NCI-H774 (cell line): ENCODE results near the gene EFCAB12.
"Not testable (repeated sequence)": the region's sequence is repeated elsewhere in the genome, so short reads cannot be mapped to it uniquely, and the experiment has no call there.

ENCODE experiments used
- DNase-seq: peaks from one replicate; lab custom pipeline; 2025; lab: John Stamatoyannopoulos, UW

The EFCAB12 gene

DNA sequence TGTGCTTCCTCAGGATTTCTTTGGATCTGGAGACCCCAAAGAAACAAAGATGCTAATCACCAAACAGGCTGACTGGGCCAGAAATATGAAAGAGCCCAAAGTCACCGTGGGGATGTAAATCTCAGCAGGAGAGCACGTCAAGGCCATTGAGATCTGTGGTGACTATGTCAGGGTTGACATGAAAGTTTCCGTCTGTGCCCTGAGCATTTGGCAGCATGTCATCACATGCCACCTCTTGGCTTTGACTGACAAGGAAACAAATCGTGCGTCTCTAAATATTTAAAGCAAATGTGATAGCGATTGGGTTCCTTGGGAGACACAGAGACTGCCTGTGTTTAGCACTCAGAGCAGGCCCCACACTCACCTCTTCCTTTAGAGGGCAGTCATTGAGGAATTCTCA, 35.2 kb downstream of the EFCAB12 start:
- no peak for DNase-seq

DNA sequence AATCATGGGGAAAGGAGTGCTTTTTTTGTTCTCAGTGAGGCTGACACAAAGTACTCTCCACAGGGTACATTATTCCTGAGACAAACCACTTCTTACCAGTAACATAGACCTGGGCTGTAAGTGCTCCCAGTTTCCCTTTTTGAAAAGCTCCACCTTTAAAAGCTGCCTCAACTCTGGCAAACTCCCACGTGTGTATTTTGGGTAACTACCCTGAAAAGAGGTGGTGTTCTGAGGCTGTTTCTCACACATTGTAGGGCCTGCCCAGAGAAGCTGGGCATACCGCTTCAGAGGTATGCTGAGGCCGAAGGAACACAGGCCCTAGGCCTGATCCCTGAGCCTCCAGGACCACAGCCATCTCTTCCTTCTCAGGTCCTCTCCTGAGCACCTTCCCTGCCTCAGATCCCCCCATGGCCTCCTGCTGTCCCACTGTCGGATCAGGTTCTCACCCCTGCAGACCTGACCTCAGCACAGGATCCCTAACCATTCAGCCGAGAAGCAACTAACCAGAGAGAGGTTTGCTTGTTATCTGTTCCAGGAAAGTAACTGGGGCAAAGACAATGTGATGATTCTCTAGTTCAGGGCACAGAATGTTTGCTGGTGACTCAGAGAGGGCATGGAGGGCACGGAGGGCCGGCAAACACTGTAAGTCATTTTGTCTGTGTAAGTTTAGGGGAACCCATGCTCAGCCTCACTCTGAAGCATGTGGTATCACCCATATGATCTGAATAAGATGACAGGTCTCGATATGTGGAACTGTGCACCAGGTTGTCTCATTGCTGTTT, 36.1 kb downstream of the EFCAB12 start:
- not testable (repeated sequence) for DNase-seq

DNA sequence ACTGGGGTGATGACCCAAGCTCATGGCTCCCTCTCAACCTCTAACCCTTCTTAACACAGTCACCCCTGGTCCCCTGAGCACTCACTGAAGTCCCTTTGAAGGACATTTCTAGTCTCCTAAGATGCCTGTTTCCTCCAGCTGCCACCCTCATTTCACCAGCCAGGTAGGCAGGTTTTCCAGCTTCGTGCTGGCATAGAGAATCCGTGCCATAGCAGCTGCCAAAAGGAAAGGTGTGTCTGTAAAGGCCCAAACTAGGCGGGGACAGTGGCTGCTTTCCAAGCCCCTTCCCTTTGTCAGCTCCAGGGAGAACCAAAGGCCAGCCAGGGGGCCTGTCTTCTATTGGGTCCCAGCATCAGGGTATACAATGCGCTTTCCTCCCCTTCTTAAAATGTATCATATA, 36.9 kb downstream of the EFCAB12 start:
- not testable (repeated sequence) for DNase-seq

DNA sequence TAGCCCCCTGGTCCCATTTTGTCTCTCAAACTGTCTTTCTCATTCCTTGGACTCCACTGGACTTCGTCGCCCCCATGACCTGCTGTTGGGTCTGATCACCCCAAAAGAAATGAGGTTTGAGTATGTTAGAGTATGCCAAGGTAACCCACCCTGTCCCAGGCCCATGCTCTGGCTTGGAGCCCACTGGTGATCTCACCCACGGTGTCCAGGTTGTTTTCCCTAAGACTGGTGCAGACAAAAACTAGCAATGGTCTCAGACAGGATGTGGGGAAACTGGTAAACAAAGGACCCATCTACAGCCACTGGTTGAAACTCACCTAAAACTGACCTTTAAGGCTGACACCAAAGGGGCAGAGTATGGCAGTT, 38.9 kb downstream of the EFCAB12 start:
- no peak for DNase-seq

DNA sequence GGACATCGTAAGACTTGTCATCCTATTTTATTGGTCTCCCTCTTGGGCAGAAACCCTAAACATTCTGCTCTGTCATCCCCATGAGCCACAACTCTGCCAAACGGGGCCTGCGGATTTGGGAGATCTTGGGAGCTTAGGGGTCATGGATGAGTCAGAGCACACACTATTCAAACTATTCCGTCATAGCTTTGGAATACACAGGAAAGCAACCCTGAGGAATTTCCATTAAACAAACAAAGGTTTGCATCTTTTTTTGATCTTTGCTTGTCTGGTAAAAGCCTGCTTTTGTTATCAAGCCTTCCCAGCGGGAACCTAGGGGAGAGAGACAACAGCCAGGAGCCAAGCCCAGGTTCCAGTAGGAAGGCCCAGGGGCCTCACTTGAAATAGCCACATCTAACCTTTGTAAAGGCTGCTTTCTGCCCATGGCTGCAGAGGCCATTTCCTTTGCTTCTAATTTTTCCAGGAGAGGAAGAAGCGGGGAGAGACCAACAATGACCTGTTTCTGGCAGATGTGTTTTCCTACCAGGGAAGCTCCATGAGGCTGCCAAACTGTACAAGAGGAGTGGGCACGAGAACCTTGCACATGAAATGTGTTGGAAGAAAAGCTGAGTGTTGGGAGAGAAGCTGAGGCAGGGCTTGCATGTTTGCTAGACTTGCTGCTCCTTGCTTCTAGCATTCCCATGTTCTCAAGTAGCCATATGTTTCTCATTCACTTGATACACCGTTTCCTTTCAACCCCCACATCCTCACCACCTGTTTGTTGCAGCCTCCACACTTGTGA, 39.5 kb downstream of the EFCAB12 start:
- not testable (repeated sequence) for DNase-seq

DNA sequence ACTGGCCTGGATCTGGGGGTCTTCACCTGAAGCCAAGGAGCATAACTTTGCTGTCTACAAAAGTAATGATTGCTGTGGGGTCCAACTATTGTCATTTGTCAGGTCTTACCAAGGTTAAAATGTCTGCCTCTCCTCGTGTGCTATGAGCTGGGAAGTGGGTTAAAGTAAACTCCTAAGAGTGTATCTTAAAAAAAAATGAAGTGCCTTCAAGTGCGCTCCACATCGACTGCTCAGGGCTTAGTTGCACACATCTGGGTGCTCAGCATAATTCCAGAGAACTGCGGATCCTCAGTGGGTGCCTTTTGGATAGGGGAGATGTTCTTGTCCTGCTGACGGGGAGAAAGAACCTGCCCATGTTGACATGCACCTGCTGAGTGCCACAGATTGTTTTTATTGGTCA, 40.9 kb downstream of the EFCAB12 start:
- DNase-seq = no peak

DNA sequence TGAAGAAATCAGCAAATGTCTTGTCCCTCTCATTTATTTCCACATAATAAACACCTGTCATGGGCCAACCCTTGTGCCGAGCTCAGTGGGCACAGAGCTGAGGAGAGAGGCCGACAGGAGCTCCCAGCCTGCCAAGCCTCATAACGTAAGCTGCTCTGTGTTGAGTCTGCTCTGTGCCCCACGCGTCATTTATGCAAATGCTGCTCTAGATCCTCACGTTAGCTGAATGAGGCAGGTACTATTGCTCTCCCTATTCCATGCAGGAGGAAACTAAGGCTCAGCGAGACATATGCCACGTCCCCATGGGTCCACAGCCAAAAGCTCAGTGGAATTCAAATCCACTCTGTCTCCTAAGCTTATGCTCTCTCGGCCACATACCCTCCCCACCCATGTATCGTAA, 41.5 kb downstream of the EFCAB12 start:
- DNase-seq = no peak

DNA sequence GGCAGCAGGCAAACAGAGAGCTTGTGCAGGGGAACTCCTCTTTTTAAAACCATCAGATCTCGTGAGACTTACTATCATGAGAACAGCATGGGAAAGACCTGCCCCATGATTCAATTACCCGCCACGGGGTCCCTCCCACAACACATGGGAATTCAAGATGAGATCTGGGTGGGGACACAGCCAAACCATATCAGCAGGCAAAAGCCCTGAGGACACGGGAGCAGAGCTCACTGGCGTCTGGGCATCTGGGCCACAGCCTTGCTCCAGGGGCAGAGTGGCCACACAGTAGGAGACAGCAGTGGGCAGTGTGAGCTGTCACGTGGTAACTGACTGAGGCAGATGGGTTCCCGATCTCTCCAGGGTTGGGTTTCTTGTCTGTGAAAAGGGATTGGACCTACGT, 42.9 kb downstream of the EFCAB12 start:
- not testable (repeated sequence) for DNase-seq

DNA sequence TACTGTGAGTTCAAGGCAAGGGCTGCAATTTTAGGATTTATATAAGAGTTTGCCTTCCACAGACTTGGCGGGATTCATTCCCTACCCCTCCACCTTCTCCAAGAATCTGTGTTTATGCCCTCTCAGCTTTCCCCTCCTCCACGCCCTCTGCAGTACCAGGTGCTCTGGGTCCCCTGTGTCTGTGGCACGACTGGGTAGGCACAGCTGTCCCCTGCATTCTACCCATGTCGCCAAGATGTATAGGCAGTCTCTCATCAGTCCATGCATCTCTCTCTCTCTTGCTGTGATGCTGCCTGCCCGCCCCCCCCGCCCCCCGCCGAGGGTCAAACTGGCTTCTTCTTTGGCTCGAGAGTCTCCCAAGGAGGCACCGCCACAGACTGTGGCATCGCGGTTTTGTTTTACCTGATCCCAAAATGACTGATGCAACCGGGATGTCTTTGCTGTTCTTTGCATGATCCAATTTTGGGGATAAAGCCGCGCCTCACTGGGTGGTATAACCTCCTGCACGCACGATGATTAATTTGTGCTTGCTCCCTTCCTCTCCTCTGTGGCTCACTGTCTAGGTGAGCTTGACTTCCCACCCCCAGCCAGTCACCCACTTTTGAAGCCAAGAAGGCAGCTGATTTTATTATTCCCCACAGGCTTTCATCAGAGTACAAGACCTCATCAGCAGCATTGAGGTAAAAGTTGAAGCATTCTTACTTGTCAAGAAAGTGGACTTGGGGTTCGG, 43.7 kb downstream of the EFCAB12 start:
- DNase-seq = no peak

DNA sequence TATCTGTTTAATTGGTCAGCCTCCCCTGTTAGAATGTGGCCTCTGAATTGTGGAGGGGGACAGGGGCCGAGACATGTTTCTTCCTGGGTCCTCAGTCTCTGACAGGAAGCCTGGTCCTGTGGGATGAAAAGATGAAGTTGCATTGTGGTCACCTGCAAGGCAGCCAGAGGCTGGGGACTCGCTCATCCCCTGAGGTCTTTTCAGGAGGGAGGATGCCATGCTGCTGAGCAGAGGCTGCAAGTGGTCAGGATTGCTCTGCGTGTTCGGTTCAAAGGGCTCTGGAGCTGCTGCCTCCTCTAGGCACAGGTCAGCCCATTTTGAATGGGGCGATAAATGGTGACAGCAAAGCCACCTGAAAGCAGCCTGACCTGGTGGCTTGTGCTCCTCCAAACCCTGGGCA, 44.3 kb downstream of the EFCAB12 start:
- DNase-seq = not testable (repeated sequence)

DNA sequence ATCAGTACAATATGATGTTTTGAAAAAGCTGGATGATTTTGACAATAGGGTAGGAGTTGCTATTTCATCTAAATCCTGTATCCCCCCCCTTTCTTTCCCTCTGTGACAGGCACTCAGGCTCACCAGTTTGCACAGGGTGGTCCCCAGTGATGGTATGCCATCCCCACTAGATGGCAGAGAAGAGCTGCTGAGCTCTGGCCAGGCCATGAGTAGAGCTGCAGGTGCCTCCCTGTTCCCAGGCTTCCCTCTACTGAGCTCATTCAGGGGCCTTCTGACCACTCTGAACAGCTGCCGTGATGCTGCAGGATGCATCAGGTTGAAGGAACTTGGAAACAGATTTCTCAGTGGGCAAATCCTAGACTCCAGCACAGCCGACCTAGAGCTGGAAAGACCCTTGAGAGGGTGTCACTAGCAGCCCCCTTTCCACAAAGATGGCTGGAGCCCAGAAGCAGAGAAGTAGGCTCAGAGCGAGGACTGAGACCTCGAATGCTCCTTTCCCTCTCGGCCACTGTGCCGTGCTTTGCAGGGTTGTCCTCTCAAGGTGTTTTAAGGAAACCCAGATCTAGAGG, 45.1 kb downstream of the EFCAB12 start:
- DNase-seq = peak; percentile 8

DNA sequence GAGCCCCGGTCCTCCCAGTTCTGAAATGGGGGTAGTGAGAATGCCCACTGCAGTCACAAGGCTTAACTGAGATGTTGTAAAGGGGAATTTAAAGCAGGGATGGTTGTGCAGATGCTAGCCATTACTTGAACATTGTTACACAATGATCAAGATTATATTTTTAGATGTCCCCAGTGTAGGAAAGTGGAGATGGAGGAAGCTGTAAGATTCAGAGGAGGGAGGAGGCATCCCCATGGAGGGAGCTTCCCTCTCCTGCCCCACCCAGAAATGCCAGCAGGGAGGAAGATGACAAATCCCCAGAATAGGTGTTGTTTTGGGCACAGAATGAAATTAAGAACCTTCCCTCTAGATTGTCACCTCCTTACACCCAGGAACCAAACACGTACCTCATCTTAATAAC, 46.1 kb downstream of the EFCAB12 start:
- no peak for DNase-seq

DNA sequence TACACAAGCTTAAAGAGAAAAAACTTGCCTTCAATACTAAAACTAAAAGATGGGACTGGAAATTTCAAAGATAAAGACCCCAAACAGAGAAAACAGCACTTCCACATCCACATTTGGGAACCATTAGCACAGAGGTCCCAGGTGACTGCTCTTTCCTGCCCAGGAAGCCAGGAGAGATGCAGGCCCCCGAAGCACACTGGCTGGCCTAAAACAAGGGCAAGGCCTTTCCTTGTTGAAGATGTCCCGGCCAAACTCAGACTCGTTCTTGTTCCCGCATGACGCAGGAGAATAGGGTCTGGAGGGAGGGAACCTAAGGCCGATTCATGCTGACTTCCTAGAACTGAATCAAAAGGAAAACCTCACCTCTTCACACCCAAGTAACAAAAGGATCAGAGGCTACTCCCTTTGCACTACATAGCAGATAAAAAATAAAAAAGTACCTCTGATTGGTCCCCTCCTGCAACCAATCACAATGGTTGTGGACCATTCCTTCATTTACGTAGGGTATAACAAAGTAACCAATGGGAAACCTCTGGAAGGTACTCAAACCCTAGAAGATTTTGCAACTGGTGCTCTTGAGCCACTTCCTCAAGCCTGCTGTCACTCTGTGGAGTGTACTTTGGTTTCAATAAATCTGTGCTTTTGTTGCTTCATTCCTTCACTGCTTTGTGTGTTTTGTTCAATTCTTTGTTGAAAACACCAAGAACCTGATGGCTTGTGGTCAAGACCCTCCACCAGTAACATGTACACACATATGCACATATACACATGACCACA, 48.7 kb downstream of the EFCAB12 start:
- DNase-seq = no peak

DNA sequence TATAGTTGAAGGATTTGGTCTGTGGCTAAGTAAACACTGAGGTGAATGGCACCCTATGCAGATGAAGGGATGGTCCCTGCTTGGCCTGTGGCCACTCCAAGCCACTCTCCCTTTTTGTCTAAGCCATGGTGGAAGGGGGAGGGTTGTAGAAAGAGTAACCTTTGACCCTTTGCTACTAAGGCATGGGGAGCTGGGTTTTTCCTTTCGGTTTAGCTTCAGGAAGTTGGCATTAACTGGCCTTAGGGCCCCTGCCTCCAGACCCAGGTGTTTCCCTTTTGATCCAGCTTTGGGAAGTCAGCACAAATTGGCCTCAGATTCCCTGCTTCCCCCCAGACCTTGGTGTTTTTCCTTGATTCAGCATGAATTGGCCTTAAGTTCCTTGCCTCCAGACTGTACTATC, 49.5 kb downstream of the EFCAB12 start:
- DNase-seq = no peak

DNA sequence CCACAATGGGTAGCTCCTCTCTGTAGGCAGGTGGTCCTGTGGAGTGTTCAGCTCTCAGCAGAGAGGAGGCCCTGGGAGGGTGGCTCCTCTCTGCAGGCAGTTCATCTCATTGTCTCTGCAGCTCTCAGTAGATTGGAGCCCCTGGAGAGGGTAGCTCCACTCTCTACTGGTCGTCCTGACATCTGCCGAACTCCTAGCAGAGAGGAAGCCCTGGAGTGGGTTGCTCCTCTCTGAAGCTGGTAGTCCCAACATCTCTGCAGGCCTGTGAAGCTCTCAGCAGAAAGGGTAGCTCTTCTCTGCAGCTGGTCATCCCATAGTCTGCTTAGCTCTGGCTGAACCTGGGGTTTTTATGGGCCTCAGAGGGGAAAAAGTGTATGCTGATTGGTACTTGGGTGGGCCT, 50.8 kb downstream of the EFCAB12 start:
- no peak for DNase-seq

DNA sequence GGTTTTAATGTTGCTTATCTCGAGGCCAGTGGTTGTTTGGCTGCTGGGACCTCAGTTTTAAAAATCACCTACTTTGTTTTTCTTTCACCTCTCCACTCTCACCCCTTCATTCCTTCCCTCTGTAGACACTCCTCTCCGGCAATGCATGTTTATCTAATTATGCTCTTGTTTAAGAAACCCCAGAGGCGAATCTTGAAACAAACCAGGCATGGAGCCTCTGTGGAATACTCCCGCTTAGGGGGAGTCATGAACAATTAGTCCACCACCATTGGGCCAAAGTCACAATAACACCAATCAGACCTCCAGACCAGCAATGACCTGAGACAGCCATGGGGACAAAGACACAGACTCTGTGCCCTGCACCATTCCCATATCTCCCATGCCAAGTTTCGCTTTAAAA, 53.3 kb downstream of the EFCAB12 start:
- DNase-seq = no peak

DNA sequence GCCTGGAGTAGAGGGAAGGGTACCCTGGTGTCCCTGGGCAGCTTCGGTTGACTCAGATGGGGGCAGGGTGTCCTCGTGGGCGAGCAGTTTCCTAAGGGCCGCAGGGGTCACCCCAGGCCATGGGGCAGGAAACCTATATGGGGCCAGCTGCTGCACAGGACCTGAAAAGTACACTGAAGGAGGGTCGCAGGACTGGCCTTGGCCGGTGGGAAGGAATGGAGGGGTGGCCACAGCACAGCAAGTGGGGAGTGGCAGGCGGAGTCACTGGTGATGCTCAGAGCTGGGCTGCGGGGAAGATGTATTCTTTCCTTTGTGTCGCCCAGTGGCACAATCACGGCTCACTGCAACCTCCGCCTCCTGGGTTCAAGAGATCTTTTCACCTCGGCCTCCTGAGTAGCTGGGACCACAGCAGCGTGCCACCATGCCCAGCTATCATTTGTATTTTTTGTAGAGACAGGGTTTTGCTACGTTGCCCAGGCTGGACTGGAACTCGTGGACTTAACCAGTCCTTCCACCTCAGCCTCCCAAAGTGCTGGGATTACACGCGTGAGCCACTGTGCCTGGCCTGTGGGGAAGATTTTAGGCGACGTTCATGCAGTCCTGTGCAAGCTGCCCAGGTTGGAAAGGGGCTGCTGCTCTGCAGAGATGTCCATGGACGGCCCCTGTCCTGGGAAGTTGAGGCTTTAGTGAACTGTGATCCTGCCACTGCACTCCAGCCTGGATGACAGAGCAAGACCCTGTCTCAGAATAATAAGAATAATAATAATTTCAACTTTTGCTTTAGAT, 57.2 kb downstream of the EFCAB12 start:
- DNase-seq = no peak

DNA sequence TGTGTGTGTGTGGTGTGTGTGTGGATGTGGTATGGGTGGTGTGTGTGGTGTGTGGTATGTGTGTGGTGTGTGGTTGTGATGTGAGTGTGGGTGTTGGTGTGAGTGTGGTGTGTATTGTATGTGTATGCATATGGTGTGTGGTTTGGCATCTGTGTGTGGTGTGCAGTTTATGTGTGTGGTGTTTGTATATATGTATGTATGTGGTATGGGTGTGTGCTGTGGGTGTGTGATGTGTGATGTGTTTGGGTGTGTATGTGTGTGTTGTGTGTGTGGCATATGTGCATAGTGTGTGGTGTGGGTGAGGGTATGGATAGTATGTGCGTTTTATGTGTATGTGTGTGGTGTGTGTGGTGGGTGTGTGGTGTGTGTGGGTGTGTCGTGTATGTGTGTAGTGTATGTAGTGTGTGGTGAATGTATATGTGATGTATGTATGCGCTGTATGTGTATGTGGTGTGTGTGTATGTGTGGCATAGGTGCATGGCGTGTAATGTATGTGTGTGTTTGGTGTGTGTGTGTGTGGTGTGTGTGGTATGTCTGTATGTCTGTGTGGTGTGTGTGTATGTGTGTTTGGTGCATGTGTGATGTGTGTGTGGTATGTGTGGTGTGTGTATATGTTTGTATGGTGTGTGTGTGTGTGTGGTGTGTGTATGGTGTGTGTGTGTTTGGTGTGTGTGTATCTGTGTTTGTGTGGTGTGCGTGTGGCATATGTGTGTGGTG, 58.0 kb downstream of the EFCAB12 start:
- no peak for DNase-seq

DNA sequence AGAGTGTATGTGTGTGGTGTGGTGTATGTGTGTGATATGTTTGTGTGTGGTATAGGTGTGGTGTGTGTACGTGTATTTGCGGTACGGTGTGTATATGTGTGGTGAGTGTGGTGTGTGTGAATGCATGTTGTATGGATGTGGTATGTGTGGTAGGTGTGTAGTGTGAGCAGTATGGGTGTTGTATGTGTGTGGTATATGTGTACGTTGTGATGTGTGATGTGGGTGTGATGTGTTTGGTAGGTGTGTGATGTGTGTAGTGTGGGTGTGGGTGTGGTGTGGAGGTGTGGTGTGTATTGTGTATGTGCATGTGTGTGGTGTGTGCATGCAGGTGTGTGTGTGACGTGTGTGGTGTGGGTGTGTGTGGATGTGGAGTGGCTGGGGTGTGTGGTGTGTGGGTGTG, 58.7 kb downstream of the EFCAB12 start:
- DNase-seq = no peak

DNA sequence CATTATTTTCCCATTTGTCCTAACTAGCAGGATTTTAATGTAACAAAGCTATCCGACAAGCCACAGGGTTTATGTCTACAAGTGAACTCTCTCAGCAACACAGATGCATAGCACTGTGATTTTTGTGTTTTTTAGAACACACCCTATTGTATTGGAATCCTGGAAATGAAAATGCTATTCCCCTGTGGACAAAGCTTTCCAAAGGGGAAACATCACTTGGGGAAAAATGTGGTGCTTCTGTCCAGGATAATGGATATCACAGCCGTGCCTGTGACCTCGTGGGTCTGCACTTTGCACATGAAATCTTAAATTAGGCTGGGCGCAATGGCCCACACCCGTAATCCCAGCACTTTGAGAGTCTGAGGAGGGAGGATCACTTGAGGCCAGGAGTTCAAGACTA, 60.6 kb downstream of the EFCAB12 start:
- no peak for DNase-seq
